Globus pallidus (tissue), 1 donor: ENCODE measurements around the gene PPY.
"Not testable (repeated sequence)": the region's sequence is repeated elsewhere in the genome, so short reads cannot be mapped to it uniquely, and the experiment has no call there.

Experiments
- DNase-seq: peaks from one replicate; pipeline ENCODE4 v3.0.0-alpha.2; 2015; ENCODE audit warnings: low spot score

The PPY gene

GRCh38 chr17:43905400-43905984 lies 36.8 kb downstream of the PPY start:
- DNase-seq, result peak; percentile 15

- DNase-seq, result no peak
Observed at GRCh38 chr17:43901861-43902589, 40.3 kb downstream of the PPY start.

GRCh38 chr17:43900858-43901754 lies 41.2 kb downstream of the PPY start:
- DNase-seq, result no peak

- peak; percentile 77 for DNase-seq
Observed at GRCh38 chr17:43900183-43900857, 42.0 kb downstream of the PPY start.

- DNase-seq, result no peak
Observed at GRCh38 chr17:43898446-43898845, 43.8 kb downstream of the PPY start.

- no peak for DNase-seq
Observed at GRCh38 chr17:43897831-43898230, 44.4 kb downstream of the PPY start.

GRCh38 chr17:43894494-43894893 lies 47.8 kb downstream of the PPY start:
- DNase-seq, result not testable (repeated sequence)

- DNase-seq, result no peak
Observed at GRCh38 chr17:43892647-43892952, 49.7 kb downstream of the PPY start.

GRCh38 chr17:43891851-43892646 lies 50.2 kb downstream of the PPY start:
- no peak for DNase-seq
